ENCODE results near the gene PXT1. TPM values are rescaled to one million over a fixed set of nuclear protein-coding genes. Genes with fewer than 3 reads are reported as not detected.

PXT1 gene
- total and polyA plus RNA-seq, 9 of the 15 experiments (the other 6 are each of a cell fraction or from before 2014, with no cell fraction given) = 0.09 to 0.11 (median 0.10) TPM; not detected in 5

DNA sequence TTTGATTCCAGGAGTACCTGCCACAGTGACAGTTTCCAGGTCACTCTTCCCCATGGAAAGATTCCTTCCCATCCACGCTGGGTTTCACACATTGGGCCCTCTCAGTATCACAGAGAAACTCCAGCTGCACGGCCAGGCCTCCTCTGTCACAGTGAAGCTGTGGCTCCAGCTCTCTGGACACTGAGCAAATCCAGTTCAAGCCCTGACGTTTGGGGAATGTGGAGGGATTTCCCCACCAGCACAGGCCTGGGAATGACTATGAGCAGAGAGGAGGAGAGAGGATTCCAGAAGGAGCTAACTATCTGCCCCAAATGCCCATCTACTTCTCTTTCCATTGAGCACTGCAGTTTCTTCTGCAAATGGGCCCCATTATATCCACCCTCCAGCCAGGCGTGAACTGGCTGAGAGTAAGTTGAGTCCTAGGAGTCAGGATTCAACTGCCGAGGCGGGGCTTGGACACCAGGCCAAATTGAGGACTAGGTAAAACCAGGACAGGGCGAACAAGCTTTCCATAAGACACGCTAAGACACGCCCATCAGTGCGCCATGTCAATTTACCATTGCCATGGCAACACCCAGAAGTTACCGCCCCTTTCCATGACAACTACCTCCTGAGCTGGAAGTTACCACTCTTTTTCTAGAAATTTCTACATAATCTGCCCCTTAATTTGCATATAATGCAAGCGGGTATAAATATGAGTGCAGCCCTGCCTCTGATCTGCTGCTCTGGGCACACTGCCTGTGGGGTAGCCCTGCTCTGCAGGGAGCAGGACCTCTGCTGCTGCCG lies 96.8 kb downstream of the PXT1 start:
- Histone ChIP-seq H3K27me3 (ENCODE audit: control insufficient read depth in 2 of 2, insufficient read depth in 2 of 2, low read length in 2 of 2) (peaks cover 0 to 9% of the 10 kb centered on the region in 2 experiments; a peak in 1 of 5 replicates), H3K27ac (ENCODE audit: extremely low read depth, low read depth, low read length) (no peak overlapping the region), H3K4me2 (ENCODE audit: insufficient read depth, low read length) (no peak overlapping the region), H3K9me1 (ENCODE audit: control insufficient read depth, insufficient read depth, low read length) (no peaks in the 10 kb centered on the region), H2AFZ (ENCODE audit: low read depth, low read length) (peak overlapping the region; percentile 27), H3K9me3 (replicated peaks; ENCODE audit: control insufficient read depth, insufficient read depth, low read depth, low read length) (no peaks in the 10 kb centered on the region), H3K4me3 (no peak overlapping the region), H3K9ac (ENCODE audit: insufficient read depth in 1 of 2, low read depth in 2 of 2, low read length in 2 of 2) (peak overlapping the region in 1 of 2 experiments; percentile 29; a peak in 1 of 4 replicates), H3K4me1 (replicated peaks in 1 of 2; ENCODE audit: control insufficient read depth in 2 of 2, insufficient read depth in 2 of 2, low read length in 2 of 2) (peaks cover 27 to 32% of the 10 kb centered on the region in 2 experiments), H3K79me2 (ENCODE audit: control insufficient read depth, insufficient read depth, low read length) (no peaks in the 10 kb centered on the region), H3K36me3 (ENCODE audit: control insufficient read depth, insufficient read depth, low read length) (no peaks in the 10 kb centered on the region), H4K20me1 (replicated peaks; ENCODE audit: control insufficient read depth, insufficient read depth, low read length) (peaks cover 5% of the 10 kb centered on the region; the same call in 1 of the 2 replicates)
- ATAC-seq = peak; percentile 73
- intact Hi-C loops (cut with micrococcal nuclease) (no loop called here), in situ Hi-C loops (cut with MboI) (no loop called here)
- FAIRE-seq = peak; percentile 44
- ChIA-PET CTCF (ENCODE audit: low intra/inter-chr PET ratio) (no interaction called here), POLR2A (interaction anchor here (0.6 to 3.6 kb wide), 4 partner anchors 12 to 318 kb away, joined by 3 to 15 read pairs (median 4); partner anchors contain the start of gene MAPK14)
- 49% methylated on average over 13 of the region's 13 CpGs for WGBS (ENCODE audit: insufficient coverage, low coverage, missing lambda C conversion rate)
- no TSS peak for BruUV-seq (replicated peaks)
- DNase-seq (ENCODE audit: extremely low read depth in 1 of 4, low spot score in 3 of 4) = peak; percentile 50 to 68 (median 52)
- TF ChIP-seq ZC3H11A (IDR thresholded peaks at IDR 0.05; ENCODE audit: low read depth, low read length) (no peak), JUND (IDR thresholded peaks at IDR 0.05; ENCODE audit: borderline replicate concordance, low read depth, low read length) (no peak), JUND (tag; IDR thresholded peaks at IDR 0.05; ENCODE audit: borderline replicate concordance, low read depth, low read length) (no peak), BMI1 (IDR thresholded peaks at IDR 0.05; ENCODE audit: low read length) (peak; percentile 89), ADNP (tag; IDR thresholded peaks at IDR 0.05) (no peak), MTA1 (IDR thresholded peaks at IDR 0.05; ENCODE audit: borderline replicate concordance) (no peak), BRD4 (IDR thresholded peaks at IDR 0.05) (no peak), ZNF778 (CRISPR knock-in tag; IDR thresholded peaks at IDR 0.05) (no peak), FUS (optimal IDR thresholded peaks at IDR 0.05; ENCODE audit: low read depth, low read length) (no peak), CSDE1 (IDR thresholded peaks at IDR 0.05) (peak in 1 of 2 experiments; percentile 79; a peak in 1 of 4 replicates), ZBED1 (IDR thresholded peaks at IDR 0.05) (no peak), NFIC (IDR thresholded peaks at IDR 0.05) (no peak), YY1 (IDR thresholded peaks at IDR 0.05; ENCODE audit: borderline replicate concordance in 1 of 3, control insufficient read depth in 1 of 3, extremely low read depth in 1 of 3, insufficient read depth in 3 of 3, insufficient read length in 1 of 3, insufficient replicate concordance in 2 of 3, low read depth in 1 of 3, low read length in 2 of 3) (peak in 1 of 3 experiments; percentile 39), PHTF2 (CRISPR knock-in tag; IDR thresholded peaks at IDR 0.05) (no peak)
- TF ChIP-seq, protein P1, sequence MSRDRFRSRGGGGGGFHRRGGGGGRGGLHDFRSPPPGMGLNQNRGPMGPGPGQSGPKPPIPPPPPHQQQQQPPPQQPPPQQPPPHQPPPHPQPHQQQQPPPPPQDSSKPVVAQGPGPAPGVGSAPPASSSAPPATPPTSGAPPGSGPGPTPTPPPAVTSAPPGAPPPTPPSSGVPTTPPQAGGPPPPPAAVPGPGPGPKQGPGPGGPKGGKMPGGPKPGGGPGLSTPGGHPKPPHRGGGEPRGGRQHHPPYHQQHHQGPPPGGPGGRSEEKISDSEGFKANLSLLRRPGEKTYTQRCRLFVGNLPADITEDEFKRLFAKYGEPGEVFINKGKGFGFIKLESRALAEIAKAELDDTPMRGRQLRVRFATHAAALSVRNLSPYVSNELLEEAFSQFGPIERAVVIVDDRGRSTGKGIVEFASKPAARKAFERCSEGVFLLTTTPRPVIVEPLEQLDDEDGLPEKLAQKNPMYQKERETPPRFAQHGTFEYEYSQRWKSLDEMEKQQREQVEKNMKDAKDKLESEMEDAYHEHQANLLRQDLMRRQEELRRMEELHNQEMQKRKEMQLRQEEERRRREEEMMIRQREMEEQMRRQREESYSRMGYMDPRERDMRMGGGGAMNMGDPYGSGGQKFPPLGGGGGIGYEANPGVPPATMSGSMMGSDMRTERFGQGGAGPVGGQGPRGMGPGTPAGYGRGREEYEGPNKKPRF (IDR thresholded peaks at IDR 0.05; ENCODE audit: low read depth, low read length) = no peak
- TF ChIP-seq, protein P2, sequence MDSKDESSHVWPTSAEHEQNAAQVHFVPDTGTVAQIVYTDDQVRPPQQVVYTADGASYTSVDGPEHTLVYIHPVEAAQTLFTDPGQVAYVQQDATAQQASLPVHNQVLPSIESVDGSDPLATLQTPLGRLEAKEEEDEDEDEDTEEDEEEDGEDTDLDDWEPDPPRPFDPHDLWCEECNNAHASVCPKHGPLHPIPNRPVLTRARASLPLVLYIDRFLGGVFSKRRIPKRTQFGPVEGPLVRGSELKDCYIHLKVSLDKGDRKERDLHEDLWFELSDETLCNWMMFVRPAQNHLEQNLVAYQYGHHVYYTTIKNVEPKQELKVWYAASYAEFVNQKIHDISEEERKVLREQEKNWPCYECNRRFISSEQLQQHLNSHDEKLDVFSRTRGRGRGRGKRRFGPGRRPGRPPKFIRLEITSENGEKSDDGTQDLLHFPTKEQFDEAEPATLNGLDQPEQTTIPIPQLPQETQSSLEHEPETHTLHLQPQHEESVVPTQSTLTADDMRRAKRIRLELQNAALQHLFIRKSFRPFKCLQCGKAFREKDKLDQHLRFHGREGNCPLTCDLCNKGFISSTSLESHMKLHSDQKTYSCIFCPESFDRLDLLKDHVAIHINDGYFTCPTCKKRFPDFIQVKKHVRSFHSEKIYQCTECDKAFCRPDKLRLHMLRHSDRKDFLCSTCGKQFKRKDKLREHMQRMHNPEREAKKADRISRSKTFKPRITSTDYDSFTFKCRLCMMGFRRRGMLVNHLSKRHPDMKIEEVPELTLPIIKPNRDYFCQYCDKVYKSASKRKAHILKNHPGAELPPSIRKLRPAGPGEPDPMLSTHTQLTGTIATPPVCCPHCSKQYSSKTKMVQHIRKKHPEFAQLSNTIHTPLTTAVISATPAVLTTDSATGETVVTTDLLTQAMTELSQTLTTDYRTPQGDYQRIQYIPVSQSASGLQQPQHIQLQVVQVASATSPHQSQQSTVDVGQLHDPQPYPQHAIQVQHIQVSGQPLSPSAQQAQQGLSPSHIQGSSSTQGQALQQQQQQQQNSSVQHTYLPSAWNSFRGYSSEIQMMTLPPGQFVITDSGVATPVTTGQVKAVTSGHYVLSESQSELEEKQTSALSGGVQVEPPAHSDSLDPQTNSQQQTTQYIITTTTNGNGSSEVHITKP (IDR thresholded peaks at IDR 0.05; ENCODE audit: partially characterized antibody) = no peak
